NCI-H1092 (cell line): ENCODE data around the gene GMDS.

Experiments
- DNase-seq: peaks from one replicate; lab custom pipeline; 2025; lab: John Stamatoyannopoulos, UW

Gene GMDS

GRCh38 chr6:1832844-1833787, 412.3 kb downstream of the GMDS start:
- DNase-seq: peak; percentile 23

DNA sequence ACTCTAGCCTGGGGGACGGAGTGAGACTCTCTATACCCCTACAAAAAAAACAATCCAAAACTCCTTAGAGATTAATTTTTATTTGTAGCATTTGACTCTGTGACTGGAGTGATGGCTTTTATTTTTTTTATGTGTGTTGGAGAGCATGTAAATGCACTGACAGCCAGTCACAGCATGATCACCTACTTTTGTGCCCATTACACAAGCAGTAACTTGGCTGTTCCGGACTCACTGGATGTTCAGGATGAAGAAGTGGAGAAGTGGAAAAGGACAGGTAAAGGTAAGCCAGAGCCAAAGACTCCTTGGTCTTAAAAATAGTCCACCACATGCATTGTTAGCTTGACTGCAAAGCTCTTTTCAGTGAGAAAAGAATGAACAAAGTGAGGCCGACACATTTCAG, 413.0 kb downstream of the GMDS start:
- no peak for DNase-seq

- no peak for DNase-seq
Observed at GRCh38 chr6:1827984-1828793, 417.2 kb downstream of the GMDS start.

GRCh38 chr6:1825926-1826325, 419.5 kb downstream of the GMDS start:
- DNase-seq: no peak

- no peak for DNase-seq
Observed at GRCh38 chr6:1825277-1825676, 420.1 kb downstream of the GMDS start.

DNA sequence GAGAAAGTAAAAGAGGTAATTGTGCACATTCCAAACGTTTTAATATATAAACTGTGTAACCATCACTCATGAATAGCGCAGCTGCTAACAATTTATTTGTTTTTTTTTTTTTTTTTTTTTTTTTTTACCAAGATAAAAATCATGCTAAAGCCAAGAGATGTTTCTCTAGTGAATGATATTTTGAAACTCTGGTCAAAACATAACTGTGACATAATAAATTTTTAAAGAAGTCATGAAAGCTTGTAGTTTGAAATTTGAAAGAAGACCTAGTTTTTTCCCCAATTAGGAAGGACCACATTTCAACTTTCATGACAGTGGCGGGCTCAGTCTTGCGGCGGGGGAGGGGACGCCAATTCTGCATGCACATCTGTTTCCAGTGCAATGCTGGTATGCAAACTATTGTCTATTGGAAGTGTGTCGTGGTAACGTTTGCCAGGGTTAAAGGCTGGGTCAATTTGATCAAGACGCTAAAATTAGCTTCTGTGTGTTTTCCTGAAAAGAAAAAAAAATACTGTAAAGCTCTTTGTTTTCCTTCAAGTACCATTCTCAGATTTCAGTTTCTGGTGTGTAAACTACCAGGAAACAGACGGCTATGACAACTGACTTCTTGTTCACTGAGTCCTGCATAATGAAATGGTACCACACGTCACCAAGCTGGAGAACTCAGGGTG, 423.8 kb downstream of the GMDS start:
- no peak for DNase-seq

DNA sequence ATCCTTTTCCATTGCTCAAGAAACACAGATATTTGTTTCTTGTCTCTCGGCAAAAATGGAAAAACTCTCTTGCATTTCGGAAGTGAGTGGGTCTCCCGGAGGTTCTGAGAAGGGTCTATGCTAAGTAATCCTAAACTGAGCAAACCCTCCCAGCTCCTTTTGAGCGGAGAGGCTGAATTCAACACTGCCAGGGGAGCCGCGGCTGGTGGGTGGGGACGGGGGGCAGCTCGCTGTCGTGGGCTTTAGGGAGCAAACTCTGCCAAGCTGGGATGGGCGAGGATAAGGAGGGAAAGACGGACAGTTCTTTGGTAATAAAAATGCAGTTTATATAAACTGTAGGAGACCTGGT, 424.3 kb downstream of the GMDS start:
- no peak for DNase-seq

- no peak for DNase-seq
Observed at GRCh38 chr6:1820714-1821113, 424.7 kb downstream of the GMDS start.

GRCh38 chr6:1820165-1820564, 425.2 kb downstream of the GMDS start:
- DNase-seq: no peak

DNA sequence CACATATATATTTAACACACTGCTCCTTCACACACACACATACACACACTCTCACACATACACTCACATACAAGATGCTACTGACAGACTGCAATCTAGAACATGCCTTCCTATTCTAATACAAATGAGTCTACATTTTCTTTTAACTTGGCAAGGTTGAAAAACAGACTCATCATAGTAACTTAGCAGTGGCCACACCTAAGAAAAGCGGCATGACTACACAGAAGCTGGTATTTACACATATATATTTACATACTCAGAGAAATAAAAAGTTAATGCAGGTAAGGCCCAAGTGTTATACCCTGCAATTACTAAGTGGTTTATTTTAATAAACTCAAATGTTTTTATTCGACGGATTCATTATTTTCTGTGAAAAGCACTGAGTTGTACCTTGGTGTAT, 426.4 kb downstream of the GMDS start:
- no peak for DNase-seq

DNA sequence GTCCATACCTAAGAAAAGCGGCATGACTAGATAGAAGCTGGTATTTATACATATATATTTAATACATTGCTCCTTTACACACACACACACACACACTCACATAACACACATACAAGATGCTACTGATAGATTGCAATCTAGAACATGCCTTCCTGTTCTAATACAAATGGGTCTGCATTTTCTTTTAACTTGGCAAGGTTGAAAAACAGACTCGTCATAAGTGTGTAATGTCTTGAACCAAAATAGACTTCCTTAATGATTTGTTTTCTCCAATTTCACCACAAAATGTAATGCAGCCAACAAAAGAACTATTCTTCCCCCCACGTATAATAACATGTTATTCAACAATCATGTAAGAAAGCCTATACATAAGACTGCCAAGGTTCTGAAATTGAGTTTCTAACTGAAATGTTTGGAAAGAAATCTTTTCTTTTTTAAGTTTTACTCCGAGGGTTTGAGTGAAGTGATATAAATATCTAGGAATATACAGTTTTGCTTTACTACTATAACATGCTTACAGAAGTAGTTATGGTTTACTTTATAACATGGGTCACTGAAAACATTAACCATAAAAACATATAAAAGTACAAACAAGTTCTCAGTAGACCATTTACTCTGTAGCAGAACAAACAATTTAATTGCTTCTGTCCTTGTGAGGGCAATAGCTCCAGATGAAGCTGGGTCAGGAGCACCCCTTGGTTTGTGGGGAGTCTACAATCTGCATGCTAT, 428.2 kb downstream of the GMDS start:
- DNase-seq: no peak

GRCh38 chr6:1815827-1816452, 429.5 kb downstream of the GMDS start:
- DNase-seq: no peak

DNA sequence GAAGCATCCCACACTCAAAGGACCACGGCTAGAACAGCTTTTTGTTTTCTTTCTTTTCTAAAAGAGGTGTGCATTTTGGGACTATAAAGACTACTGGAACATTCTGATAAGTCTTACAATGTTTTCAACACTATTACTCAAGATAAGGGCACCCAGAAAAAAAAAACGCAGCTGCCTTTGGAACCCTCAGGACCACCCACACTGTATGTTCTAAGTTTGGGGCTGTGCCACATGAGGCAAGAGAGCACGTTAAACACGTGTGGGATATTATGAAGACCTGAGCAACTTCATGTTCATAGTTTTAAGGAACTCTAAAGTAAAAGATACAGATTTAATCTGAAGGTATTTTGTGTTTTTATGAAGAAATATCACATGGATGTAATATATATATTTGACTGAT, 431.1 kb downstream of the GMDS start:
- no peak for DNase-seq

GRCh38 chr6:1812487-1812886, 432.9 kb downstream of the GMDS start:
- no peak for DNase-seq

- DNase-seq: no peak
Observed at GRCh38 chr6:1812034-1812433, 433.4 kb downstream of the GMDS start.

DNA sequence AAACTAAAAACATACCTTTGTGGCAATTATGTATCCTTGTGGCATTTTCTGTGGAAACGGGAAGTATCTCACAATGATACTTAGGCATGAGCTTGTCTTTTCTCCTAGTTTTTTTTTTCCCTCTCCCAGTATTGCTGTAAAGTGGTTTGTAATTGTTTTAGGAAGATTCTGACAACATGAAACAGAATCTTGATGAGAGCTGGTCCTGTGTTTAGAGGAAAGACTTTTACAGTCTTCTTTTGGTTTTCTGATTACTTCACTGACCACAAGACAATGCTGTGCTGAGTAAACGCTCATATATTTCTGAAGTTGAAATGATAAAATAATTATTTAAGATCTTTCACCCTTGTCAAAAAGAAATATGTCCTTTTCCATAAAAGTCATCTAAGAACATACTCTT, 434.5 kb downstream of the GMDS start:
- DNase-seq: no peak

- DNase-seq: no peak
Observed at GRCh38 chr6:1809291-1809988, 436.0 kb downstream of the GMDS start.

DNA sequence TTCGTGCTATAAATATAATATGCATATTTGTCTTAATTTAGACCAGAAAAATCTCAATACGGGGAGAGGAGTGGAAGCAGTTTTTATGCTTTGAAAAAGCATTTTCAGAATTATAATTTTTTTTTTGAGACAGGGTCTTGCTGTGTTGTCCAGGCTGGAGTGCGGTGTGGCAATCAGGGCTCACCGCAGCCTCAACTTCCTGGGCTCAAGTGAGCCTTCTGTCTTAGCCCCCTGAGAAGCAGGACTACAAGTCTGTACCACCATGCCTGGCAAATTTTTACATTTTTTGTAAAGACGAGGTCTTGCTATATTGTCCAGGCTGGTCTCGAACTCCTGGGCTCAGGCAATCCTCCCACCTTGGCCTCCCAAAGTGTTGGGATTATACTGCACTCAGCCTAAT, 438.5 kb downstream of the GMDS start:
- DNase-seq: no peak

- no peak for DNase-seq
Observed at GRCh38 chr6:1802491-1803395, 442.7 kb downstream of the GMDS start.

- DNase-seq: no peak
Observed at GRCh38 chr6:1801401-1801800, 444.0 kb downstream of the GMDS start.
